ENCODE results near the gene HNRNPC.
"Not testable (repeated sequence)": the region's sequence is repeated elsewhere in the genome, so short reads cannot be mapped to it uniquely, and the experiment has no call there.

- not testable (repeated sequence) for TF ChIP-seq CTCF (conservative IDR thresholded peaks at IDR 0.05; ENCODE audit: low read length); EZH2phosphoT487 (IDR thresholded peaks at IDR 0.05; ENCODE audit: borderline replicate concordance, low read depth, low read length)
Measured at GRCh38 chr14:21294026-21294425, 24.8 kb upstream of the HNRNPC start.

Measured in OCI-LY7 (cell line).